ENCODE data around the gene HCN4. TPM values are rescaled to one million over a fixed set of nuclear protein-coding genes. Genes with fewer than 3 reads are reported as not detected.

HCN4 gene
- total RNA-seq, 2 experiments from 2014 or later, result not detected

DNA sequence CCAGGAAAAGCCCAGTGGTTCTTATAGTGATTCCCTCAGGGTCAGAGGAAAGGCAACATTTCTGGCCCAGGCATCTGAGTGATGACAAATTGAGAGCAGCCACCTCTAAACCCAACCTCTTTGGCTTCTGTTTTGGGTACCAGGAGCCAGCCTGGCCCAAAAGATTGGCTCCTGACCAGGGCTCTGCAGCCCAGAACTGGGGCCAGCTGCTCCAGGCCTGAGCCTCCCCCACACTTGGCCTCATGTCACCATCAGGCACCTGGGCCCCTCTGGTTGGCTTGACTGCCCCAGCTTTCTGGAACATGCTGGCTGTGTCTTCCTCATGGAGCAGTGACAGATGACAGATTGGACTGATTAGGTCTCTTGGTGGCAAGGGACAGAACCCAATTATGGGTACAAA is 26.0 kb upstream of the HCN4 start:
- Histone ChIP-seq H3K36me3 (ENCODE audit: insufficient read depth, low read length) (no peaks in the 10 kb centered on the region), H3K4me1 (ENCODE audit: insufficient read depth, low read length) (no peaks in the 10 kb centered on the region), H3K27ac (ENCODE audit: low read depth in 1 of 2, low read length in 2 of 2) (no peak overlapping the region), H3K4me3 (ENCODE audit: low read length) (no peak overlapping the region), H3K9me3 (ENCODE audit: control insufficient read depth in 1 of 2, insufficient read depth in 1 of 2, low read length in 2 of 2) (no peaks in the 10 kb centered on the region), H3K27me3 (ENCODE audit: control insufficient read depth in 1 of 2, insufficient read depth in 2 of 2, low read length in 2 of 2) (peaks cover 2 to 14% of the 10 kb centered on the region in 2 experiments)
- POLR2A ChIA-PET, result no interaction called here
- CTCF ChIA-PET, result no interaction called here
- ATAC-seq (ENCODE audit: poor library complexity), result no peak
- Mint-ChIP-seq H3K9me3 (no peaks in the 10 kb centered on the region), H3K4me1 (ENCODE audit: low read depth) (no peaks in the 10 kb centered on the region), H3K27ac (no peak overlapping the region), H3K27me3 (peaks cover 32% of the 10 kb centered on the region), H3K36me3 (ENCODE audit: low read depth) (no peaks in the 10 kb centered on the region), H3K4me3 (no peak overlapping the region)
- intact Hi-C loops (cut with DNase I, micrococcal nuclease), result no loop called here
- TF ChIP-seq, protein P1, sequence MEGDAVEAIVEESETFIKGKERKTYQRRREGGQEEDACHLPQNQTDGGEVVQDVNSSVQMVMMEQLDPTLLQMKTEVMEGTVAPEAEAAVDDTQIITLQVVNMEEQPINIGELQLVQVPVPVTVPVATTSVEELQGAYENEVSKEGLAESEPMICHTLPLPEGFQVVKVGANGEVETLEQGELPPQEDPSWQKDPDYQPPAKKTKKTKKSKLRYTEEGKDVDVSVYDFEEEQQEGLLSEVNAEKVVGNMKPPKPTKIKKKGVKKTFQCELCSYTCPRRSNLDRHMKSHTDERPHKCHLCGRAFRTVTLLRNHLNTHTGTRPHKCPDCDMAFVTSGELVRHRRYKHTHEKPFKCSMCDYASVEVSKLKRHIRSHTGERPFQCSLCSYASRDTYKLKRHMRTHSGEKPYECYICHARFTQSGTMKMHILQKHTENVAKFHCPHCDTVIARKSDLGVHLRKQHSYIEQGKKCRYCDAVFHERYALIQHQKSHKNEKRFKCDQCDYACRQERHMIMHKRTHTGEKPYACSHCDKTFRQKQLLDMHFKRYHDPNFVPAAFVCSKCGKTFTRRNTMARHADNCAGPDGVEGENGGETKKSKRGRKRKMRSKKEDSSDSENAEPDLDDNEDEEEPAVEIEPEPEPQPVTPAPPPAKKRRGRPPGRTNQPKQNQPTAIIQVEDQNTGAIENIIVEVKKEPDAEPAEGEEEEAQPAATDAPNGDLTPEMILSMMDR (IDR thresholded peaks at IDR 0.05), result no peak
- DNase-seq, result no peak

DNA sequence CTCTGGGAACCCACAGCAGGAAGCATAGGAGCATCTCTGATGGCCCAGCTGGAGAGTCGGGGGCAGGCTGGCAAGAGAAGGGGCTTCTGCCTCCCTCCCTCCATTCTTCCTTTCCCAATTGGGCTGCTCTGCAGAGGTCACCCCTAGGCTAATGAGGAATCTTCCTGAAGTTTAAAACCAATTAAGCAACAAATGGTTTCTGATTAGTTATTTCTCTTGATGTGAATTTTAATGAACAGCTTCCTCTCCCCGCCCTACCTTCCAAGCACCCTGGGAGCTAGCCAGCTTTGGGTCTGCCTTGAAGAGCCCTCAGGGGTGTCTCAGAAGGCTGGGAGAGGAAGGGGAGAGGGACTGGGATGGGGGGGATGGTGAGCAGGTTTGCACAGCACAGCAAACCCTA is 24.6 kb upstream of the HCN4 start:
- intact Hi-C loops (cut with DNase I, micrococcal nuclease), result no loop called here
- Mint-ChIP-seq H3K4me1 (ENCODE audit: low read depth) (no peaks in the 10 kb centered on the region), H3K4me3 (no peak overlapping the region), H3K27ac (no peak overlapping the region), H3K9me3 (no peaks in the 10 kb centered on the region), H3K27me3 (peaks cover 34% of the 10 kb centered on the region), H3K36me3 (ENCODE audit: low read depth) (no peaks in the 10 kb centered on the region)
- Histone ChIP-seq H3K27me3 (ENCODE audit: control insufficient read depth in 1 of 2, insufficient read depth in 2 of 2, low read length in 2 of 2) (peaks cover 2 to 14% of the 10 kb centered on the region in 2 experiments), H3K4me3 (ENCODE audit: low read length) (no peak overlapping the region), H3K9me3 (ENCODE audit: control insufficient read depth in 1 of 2, insufficient read depth in 1 of 2, low read length in 2 of 2) (no peaks in the 10 kb centered on the region), H3K36me3 (ENCODE audit: insufficient read depth, low read length) (no peaks in the 10 kb centered on the region), H3K4me1 (ENCODE audit: insufficient read depth, low read length) (no peaks in the 10 kb centered on the region), H3K27ac (ENCODE audit: low read depth in 1 of 2, low read length in 2 of 2) (no peak overlapping the region)
- POLR2A ChIA-PET, result no interaction called here
- no peak for DNase-seq
- TF ChIP-seq, protein P1 (IDR thresholded peaks at IDR 0.05), result no peak
- CTCF ChIA-PET, result no interaction called here
- ATAC-seq (ENCODE audit: poor library complexity), result no peak

DNA sequence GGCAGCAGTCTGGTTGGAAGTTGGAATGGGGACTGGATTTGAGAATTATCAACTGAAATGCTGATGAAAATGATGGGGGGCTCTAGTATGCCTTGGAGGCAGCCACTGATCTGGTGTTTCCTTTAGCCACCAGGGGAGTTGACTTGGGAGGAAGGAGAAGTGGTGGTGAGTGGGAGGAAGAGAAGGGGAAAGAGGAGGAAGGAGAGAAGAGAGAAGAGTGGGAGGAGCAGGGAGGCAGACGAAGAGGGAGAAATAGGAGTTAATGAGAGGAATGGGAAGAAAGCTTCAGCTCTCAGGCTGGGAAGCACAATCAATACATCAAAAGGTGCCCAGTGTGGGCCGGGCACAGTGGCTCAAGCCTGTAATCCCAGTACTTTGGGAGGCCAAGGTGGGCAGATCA is 23.3 kb upstream of the HCN4 start:
- intact Hi-C loops (cut with DNase I, micrococcal nuclease), result no loop called here
- H3K4me1 ChIP-seq (ENCODE audit: insufficient read depth, low read length), result no peaks in the 10 kb centered on the region
- H3K27ac ChIP-seq (ENCODE audit: low read depth in 1 of 2, low read length in 2 of 2), result no peak overlapping the region
- no peak for DNase-seq
- peaks cover 2 to 7% of the 10 kb centered on the region in 2 experiments for H3K27me3 ChIP-seq (ENCODE audit: control insufficient read depth in 1 of 2, insufficient read depth in 2 of 2, low read length in 2 of 2)
- ATAC-seq (ENCODE audit: poor library complexity), result no peak
- Mint-ChIP-seq H3K9me3 (no peaks in the 10 kb centered on the region), H3K4me1 (ENCODE audit: low read depth) (no peaks in the 10 kb centered on the region), H3K27me3 (peaks cover 42% of the 10 kb centered on the region), H3K4me3 (no peak overlapping the region), H3K27ac (no peak overlapping the region), H3K36me3 (ENCODE audit: low read depth) (no peaks in the 10 kb centered on the region)
- CTCF ChIA-PET, result no interaction called here
- H3K4me3 ChIP-seq (ENCODE audit: low read length), result no peak overlapping the region
- no peaks in the 10 kb centered on the region for H3K36me3 ChIP-seq (ENCODE audit: insufficient read depth, low read length)
- H3K9me3 ChIP-seq (ENCODE audit: control insufficient read depth in 1 of 2, insufficient read depth in 1 of 2, low read length in 2 of 2), result no peaks in the 10 kb centered on the region
- TF ChIP-seq, protein P1 (IDR thresholded peaks at IDR 0.05), result no peak
- POLR2A ChIA-PET, result no interaction called here
